Epithelial cell of esophagus (primary cell): ENCODE results near the gene USP37.

Experiments
- DNase-seq: peaks from one replicate; pipeline ENCODE4 v3.0.0; 2010; ENCODE audit warnings: low read depth
- H3K4me3 ChIP-seq: 2 replicates; pipeline ENCODE4 v1.5.1; 2011; ENCODE audit warnings: mild to moderate bottlenecking, low read length, control low read depth
- CTCF ChIP-seq: IDR thresholded peaks from 2 replicates; pipeline ENCODE4 v1.5.1; 2011; ENCODE audit warnings: low read depth, mild to moderate bottlenecking, low read length, control low read depth, inconsistent platforms; ENCODE audit not compliant: insufficient read depth; ENCODE audit errors: missing control alignments

USP37 gene

GRCh38 chr2:218447072-218447471 is 121.1 kb downstream of the USP37 start:
- no peak for TF ChIP-seq CTCF
- no peak for DNase-seq
- H3K4me3 ChIP-seq = no peak overlapping the region

GRCh38 chr2:218446547-218446946 is 121.6 kb downstream of the USP37 start:
- H3K4me3 ChIP-seq = no peak overlapping the region
- no peak for DNase-seq
- TF ChIP-seq CTCF = no peak

GRCh38 chr2:218445602-218446001 is 122.5 kb downstream of the USP37 start:
- DNase-seq = no peak
- no peak overlapping the region for H3K4me3 ChIP-seq
- no peak for TF ChIP-seq CTCF

GRCh38 chr2:218444692-218445357 is 123.3 kb downstream of the USP37 start:
- TF ChIP-seq CTCF = no peak
- no peak overlapping the region for H3K4me3 ChIP-seq
- no peak for DNase-seq

GRCh38 chr2:218438596-218438995 is 129.6 kb downstream of the USP37 start:
- no peak overlapping the region for H3K4me3 ChIP-seq
- TF ChIP-seq CTCF = no peak
- DNase-seq = no peak

GRCh38 chr2:218437969-218438368 is 130.2 kb downstream of the USP37 start:
- DNase-seq = no peak
- no peak overlapping the region for H3K4me3 ChIP-seq
- no peak for TF ChIP-seq CTCF

GRCh38 chr2:218436992-218437391 is 131.2 kb downstream of the USP37 start:
- no peak overlapping the region for H3K4me3 ChIP-seq
- no peak for TF ChIP-seq CTCF
- no peak for DNase-seq
